Suppressor macrophage treated with lipopolysaccharide for 4 hours (primary cell): ENCODE data around the gene ZNF747.
"Not testable (repeated sequence)": the region's sequence is repeated elsewhere in the genome, so short reads cannot be mapped to it uniquely, and the experiment has no call there.

Experiments used
- DNase-seq: peaks from one replicate; pipeline ENCODE4 v3.0.0-alpha.2; 2020

Gene ZNF747

DNA sequence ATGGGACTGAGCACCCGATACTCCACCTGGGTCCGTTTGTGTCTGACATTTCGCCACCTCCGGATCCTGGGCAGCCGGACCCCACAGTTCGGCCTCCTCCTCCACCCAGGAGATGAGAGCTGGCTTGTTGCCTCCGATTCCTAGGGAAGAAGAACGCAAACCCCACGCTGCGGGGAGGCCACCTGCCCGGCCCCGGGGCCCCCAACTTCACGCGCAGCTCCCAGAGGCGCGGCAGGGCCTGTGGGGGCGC is 23.0 kb upstream of the ZNF747 start:
- DNase-seq: no peak

DNA sequence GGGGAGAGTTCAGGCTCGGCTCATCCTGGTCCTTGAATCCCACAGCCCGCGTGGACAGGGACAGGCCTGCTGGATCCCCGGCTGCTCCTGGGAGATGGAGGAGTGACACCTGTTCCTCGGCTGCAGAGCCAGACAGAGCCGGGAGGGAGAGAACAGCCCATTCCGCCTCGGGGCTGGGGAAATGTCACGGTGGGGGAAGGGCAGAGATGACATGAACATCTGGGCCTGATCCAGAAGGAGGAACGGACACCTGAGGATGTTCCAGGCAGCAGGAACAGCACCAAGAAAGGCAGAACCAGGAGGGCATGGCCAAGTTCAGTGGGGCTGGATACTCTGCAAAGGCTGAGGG is 21.4 kb upstream of the ZNF747 start:
- DNase-seq: no peak

DNA sequence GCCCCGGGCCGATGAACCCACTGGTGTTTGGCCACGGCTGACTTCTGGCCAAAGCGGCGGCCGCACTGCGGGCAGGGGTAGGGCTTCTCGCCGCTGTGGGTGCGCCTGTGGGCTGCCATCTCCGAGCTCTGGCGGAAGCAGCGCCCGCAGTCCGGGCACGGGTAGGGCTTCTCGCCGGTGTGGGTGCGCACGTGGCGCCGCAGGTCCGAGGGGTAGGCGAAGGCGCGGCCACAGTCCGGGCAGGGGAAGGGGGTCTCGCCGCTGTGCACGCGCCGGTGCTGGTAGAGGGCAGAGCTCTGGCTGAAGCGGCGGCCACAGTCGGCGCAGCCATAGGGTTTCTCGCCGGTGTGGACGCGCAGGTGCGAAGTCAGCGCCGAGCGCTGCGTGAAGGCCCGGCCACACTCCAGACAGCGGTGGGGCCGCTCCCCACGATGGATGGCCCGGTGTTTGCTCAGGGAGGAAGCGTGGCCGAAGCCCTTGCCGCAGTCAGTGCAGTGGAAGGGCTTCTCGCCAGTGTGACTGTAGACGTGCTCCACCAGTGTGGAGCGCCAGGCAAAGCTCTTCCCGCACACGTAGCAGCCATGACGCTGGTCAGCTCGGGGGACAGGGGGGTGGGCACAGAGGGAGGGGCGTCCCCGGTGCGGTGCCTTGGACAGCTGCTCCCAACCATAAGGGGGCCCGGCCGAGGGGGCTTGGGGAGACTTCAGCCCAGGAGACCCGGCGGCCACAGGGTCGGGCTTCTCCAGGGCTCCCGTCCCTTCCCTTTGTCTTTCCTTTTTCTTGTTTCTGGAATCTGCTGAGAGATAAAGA is 20.9 kb upstream of the ZNF747 start:
- no peak for DNase-seq

DNA sequence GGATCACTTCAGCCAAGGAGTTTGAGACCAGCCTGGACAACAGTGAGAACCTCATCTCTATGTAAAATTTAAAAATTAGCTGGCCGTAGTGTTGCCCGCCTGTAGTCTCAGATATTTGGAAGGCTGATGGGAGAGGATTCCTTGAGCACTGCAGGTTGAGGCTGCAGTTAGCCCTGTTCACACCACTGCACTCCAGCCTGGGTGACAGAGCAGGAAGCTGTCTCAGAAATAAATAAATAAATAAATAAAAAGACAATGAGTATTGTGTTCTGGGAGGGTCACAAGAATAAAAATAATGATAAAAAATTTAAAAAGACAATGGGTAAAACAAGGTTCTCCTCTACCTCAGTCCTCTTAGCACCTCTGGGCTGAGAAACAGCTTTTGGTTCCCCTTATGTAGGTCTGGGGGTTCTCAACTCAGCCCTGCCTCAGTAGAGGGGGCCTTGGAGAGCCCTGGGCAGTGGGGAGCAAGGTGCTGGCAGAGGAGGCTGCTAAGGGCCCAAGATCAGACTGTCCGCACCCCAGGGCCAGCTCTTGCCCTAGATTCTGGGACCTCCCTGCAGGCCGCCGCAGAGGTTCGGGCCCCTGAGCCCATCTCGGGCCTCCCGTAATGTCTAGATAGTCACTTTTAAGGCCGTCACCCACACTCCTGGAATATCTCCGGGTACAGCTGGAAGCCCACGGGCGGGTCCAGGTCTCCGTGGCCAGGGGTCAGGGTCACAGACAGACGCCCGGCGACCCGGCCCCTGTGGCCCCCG is 20.1 kb upstream of the ZNF747 start:
- no peak for DNase-seq

DNA sequence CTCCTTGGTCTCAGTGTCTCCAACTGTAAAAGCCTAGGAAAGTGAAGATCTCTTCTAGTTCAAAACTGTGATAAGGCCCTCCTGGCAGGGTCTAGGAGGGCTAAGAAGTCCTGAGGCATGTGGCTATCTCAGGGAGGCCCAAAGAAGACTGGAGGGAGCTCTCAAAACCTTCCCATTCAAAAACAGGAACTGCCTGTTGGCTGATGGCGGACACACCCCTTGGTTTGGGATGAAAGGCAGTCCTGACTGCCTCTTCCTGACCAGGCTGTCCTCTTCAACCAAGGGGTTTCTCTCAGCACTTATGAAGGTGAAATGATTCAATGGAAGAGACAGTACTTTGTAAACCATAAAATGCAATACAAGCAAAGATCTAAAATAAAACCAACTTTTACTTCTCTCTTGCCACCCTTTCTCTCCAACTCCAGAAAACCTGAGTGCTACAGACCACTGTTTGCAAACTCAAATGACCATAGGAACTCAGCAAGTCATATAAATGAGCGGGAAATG is 18.8 kb upstream of the ZNF747 start:
- DNase-seq: no peak

DNA sequence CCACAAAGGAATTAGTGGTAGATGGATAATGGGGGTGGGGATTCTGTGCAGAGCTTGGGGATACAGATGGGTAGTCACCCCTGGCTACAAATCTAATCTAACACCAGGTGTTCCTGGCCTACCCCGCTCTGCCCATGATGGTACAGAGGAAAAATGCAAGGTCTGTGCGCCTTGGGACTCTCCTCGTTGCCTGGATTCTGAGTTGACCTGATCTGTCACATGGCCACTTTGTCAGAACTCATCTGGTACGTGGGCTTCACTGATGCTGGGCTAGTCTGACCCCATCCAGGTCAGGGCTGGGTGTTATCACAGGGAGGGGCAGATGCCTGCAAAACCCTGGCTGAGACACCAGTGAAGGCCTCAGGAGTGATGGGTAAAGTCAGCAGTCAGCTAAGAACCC is 18.3 kb upstream of the ZNF747 start:
- DNase-seq: no peak

DNA sequence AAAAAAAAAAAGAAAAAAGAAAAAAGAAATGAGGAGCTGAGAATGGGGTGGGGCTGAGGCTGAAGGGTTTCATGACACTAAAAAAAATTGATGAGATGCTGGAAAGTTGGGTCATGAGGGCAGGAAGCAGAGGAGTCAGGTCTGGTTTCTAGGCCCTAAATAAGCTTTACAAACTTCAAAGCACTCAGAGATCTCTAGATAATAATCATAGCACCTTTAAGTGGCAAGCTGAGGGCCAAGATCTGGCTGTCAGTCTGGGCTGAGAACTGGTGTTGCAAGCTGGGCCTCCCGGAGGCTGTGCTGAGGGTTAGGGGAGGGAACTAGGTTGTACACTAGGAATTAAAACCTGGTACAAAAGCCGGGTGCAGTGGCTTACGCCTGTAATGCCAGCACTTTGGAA is 17.1 kb upstream of the ZNF747 start:
- no peak for DNase-seq

DNA sequence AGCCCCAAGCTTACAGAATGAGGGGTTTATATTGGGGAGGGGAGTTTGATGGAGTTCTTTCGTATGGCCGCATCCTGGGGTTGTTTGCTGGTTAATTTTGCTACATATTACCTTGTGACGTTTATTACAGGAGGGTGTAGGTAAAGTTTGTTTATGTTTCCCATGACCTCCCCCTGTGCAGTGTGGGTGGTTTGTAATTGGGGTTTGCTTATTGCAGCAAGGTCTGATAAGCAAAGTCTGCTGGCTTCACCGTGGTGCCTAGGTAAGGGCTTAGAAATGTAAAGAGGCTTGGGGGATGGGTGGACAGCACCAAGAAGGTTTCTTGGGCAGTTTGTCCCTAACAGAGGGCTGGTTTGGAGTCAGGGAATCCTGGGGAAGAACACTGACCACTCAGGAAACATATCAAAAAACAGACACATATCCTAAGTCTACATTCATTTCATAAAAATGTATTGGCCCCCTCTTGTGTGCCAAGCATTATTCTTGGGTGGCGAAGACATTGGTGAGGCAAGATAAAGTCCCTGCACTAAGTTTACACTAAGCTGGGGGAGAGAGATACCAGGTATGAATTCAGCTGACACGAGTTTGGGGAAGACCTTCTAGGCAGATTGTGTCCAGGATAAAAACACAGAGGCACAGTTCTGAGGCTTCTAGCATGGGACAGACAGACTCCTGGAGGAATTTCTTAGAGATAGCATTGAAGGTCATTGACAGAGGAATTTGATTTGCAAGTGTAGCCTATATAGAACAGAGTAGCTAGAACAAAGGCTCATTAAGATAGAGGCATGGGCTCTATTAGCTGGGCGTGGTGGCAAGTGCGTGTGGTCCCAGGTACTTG is 14.0 kb upstream of the ZNF747 start:
- DNase-seq: no peak

DNA sequence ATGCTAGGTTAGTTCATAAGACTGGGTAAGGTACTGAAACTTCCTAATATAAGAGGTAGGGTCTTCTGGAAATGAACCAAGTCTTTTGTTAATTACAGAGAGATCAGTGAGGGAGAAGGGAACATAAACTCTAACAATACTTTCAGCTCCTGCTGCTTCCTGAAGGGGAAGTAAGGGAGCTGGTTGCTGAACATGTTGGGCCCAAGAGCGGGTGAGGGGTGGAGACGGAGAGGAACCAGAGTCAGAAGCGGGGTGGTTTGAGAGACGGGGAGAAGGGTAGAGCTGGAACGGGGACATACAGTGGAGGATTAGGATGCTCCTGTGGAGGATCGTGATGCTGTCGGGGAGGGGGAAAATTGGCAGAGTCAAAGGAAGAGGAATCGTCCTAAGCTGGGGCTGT is 11.5 kb upstream of the ZNF747 start:
- no peak for DNase-seq

DNA sequence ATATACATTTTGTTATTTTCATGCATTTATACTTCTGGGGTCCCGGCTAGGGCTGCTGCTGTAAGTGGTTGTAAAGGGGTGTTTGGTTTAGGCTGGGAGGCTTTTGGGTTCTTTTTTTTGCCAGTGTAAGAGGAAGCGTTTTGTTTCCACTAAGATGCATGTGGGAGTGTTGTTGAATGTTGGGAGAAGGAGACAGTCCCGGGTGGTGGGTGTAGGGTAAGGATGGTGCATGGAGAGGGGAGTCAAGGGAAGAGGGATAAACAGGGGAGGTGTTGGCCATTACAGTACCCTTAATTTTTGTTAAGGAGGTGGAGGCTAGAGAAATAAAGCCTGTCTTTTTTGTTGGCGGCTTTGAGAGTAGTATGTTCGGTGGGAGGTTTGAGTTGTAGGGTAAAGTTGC is 8.4 kb upstream of the ZNF747 start:
- DNase-seq: no peak

DNA sequence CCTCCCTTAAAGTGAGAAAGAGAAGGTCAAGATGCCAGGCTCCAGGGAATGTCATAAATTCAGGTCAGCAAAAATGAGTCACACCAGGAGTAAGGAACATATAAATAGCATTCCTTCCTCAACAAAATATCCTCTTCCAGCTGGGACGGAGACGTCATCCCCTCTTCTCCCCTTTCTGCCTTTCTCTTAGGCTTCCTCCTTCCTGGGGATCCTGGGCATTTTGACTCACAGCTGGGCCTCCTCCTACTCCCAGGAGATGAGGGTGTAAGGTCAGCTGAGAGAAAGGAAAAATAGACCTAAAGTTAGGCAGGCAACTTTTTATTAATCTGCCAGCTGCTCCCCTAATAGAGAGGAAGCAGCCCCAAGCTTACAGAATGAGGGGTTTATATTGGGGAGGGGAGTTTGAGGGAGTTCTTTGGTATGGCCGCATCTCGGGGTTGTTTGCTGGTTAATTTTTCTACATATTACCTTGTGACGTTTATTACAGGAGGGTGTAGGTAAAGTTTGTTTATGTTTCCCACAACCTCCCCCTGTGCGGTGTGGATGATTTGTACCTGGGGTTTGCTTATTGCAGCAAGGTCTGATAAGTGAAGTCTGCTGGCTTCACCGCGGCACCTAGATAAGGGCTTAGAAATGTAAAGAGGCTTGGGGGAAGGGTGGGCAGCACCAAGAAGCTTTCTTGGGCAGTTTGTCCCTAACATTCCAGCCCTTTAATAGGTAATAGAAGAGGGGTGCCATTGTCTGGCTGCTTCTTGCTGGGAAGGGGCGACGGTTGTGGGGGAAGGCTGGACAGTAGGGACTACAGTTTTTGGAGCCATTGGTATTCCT is 7.1 kb upstream of the ZNF747 start:
- no peak for DNase-seq

DNA sequence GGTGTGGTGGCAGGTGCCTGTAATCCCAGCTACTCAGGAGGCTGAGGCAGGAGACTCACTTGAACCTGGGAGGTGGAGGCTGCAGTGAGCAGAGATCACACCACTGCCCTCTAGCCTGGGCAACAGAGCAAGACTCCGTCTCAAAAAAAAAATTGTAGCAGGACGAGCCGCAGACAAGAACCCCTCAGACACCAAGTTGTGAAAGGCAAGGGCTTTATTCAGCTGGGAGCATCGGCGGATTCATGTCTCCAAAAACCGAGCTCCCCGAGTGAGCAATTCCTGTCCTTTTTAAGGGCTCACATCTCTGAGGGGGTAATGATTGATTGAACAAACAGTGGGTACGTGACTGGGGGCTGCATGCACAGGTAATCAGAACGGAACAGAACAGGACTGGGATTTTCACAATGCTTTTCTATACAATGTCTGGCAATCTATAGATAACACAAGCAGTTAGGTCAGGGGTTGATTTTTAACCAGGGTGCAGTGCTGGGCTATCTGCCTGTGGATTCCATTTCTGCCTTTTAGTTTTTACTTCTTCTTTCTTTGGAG is 6.3 kb upstream of the ZNF747 start:
- not testable (repeated sequence) for DNase-seq

DNA sequence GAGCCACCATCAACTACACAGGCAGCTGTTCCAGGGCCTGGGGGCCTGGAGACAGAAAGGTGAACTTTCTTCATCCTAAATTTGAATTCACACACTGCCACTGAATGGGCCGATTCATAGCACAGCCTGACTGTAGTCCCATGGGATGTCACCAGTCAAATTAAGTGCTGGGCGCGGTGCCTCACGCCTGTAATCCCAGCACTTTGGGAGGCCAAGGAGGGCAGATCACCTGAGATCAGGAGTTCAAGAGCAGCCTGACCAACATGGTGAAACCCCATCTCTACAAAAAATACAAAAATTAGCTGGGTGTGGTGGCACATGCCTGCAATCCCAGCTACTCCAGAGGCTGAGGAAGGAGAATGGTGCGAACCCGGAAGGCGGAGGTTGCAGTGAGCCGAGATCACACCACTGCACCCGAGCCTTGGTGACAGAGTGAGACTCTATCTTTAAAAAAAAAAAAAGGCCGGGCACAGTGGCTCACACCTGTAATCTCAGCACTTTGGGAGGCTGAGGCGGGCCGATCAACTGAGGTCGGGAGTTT is 5.4 kb upstream of the ZNF747 start:
- not testable (repeated sequence) for DNase-seq

DNA sequence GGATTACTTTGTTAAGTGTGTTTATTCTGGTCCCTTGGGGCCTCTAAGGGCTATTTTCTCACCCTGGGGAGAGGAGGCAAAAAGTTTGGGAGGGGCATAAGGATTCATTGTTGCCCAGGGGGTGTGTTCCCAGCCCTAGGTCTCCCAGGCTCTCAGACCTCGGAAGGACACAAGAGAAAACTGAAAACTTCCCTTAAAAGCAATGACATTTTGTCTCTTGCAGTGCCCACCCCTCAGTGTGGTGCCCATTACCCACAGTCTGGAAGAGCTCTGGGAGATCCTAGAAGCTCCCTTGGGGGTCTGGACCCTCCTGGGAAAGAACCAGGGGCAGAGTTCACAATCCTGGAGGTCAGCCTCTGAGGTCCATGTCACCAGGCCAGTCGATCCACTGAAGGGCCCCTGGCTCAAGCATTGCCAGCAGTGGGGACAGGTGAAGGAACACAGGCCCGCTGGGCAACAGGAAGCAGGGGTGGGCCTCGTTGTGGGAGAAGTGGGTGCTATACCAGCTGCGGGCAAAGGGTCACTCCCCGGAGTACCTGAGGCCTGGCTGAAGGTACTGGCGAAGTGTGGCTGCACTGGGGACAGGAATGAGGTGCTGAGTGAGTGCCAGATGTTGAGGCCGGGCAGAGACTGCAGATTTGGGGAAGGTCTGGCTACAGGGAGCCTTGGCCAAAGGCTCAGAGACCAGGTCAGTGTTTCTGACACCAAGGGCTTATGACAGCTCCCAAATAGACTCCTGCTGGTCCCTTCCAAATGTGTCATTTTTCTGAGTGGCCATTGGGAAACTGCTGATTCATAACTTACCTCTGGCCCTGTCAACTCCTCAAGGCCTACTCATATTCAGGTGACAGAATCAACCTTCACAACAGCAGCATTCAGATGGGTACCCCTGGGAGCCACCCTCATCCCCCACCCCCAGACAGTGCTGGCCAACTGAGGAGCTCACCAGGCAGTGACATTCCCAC is 4.6 kb upstream of the ZNF747 start:
- DNase-seq: no peak

DNA sequence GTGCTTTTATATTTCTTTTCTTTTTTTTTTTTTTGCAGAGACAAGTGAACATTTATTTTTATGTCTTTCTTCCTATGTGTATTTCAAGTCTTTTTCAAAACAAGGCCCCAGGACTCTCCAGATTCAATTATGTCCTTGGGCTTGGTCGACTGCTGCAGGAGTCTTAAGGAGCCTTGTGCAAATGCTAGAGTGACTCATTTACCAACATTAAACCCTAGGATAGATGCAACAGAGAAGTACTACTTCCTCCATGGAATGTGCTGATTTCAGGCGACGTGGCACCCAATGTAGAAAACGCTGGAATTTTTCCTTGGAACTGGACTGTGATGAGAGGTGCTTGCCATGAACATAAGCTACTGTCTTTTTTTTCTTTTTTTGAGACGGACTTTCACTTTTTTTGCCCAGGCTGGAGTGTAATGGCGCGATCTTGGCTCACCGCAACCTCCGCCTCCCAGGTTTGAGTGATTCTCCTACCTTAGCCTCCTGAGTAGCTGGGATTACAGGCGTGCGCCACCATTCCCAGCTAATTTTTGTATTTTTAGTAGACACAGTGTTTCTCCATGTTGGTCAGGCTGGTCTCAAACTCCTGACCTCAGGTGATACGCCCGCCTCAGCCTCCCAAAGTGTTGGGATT is 1.9 kb upstream of the ZNF747 start:
- DNase-seq: peak; percentile 59

DNA sequence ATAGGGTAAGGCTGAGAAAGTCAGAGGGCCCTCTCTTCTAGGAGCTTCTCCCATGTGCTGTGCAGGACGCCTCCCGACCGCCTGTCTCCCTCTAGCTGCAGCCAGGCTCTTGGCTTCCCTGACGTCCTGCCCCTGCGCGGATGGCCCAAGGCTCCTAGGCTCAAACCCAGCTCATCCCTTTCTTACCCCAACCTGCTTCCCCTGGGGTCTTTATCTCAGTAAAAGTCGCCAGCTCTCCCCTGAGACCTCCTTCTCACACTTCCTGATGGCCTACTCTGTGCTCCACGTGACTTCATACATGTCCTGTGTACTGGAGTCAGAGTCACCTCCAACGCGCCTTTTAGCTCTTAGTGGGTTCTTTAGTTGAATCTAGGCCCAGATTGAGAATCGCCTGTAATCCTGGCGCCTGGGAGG is 1.1 kb upstream of the ZNF747 start:
- peak; percentile 66 for DNase-seq

DNA sequence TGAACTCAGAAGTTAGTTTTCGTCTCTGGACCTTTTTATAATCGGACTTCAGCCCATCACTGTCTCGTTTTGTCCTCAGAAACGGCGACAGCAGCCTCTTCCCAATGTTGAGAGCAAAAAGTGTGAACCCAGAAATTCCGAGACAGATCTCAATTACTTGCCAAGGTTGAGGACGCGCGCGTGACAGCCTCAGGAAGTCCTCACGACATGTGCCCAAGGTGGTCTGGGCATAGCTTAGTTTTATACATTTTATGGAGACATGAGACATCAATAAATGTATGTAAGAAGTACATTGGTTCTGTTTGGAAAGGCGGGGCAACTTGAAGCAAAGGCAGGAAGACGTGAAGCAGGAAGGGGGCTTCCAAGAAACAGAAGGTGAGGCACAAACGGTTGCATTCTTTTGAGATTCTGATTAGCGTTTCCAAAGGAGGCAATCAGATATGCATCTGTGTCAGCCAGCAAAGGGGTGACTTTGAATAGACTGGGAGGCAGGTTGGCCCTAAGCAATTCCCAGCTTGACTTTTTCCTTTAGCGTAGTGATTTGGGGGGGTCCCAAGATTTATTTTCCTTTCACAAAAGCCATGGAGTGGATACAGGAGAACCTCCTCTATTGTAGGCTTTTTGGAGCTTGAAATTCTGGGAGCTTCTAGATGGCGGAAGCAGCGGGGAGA is 583 bp upstream of the ZNF747 start:
- DNase-seq: no peak

DNA sequence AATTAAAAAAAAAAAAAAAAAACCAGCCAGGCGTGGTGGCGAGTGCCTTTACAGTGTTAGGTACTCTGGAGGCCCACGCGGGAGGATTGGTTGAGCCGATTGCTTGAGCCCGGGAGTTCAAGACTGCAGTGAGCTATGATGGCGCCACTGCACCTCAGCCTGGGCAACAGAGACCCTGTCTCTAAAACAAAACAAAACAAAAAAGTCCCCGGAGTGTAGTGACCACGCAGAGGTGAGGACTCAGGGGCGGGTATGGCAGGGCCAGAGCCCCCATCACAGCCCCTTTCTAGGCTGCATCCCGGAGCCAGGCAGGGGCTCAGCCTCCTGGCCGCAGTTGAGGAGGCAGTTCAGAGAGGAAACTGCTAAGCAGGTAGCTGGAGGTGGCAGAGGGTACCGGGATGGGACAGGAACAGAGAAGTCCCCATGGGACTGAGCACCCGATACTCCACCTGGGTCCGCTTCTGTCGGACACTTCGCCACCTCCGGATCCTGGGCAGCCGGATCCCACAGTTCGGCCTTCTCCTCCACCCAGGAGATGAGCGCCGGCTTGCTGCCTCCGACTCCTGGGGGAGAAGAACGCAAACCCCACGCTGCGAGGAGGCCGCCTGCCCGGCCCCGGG is 800 bp downstream of the ZNF747 start:
- peak; percentile 3 for DNase-seq

DNA sequence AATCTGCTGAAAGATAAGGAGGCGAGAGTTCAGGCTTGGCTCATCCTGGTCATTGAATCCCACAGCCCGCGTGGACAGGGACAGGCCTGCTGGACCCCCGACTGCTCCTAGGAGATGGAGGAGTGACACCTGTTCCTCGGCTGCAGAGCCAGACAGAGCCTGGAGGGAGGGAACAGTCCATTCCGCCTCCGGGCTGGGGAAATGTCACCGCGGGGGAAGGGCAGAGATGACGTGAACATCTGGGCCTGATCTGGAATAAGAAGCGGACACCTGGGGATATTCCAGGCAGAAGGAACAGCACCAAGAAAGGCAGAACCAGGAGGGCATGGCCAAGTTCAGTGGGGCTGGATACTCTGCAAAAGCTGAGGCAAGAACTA is 1.5 kb downstream of the ZNF747 start:
- no peak for DNase-seq
